ENCODE results near the gene MGLL.

The MGLL gene

GRCh38 chr3:127646501-127647046 lies 175.7 kb downstream of the MGLL start:
- DNase-seq, result no peak

GRCh38 chr3:127645371-127646015 lies 176.8 kb downstream of the MGLL start:
- DNase-seq, result no peak

GRCh38 chr3:127644641-127645370 lies 177.5 kb downstream of the MGLL start:
- DNase-seq, result no peak

DNA sequence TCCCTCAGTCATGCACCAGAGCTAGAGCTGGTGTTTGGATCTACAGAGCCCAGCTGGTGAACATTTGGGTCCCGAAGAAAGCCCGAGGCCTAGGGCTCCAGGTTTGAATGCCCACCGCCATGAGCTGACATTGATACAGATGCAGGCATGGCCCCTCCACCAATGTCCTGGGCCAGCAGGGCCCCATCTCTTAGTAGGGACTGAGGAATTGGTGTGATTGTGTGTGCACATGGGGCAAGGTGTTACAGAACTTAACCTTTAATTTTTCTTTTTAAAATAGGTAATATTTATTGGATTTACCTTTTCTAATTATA lies 182.3 kb downstream of the MGLL start:
- DNase-seq, result no peak

DNA sequence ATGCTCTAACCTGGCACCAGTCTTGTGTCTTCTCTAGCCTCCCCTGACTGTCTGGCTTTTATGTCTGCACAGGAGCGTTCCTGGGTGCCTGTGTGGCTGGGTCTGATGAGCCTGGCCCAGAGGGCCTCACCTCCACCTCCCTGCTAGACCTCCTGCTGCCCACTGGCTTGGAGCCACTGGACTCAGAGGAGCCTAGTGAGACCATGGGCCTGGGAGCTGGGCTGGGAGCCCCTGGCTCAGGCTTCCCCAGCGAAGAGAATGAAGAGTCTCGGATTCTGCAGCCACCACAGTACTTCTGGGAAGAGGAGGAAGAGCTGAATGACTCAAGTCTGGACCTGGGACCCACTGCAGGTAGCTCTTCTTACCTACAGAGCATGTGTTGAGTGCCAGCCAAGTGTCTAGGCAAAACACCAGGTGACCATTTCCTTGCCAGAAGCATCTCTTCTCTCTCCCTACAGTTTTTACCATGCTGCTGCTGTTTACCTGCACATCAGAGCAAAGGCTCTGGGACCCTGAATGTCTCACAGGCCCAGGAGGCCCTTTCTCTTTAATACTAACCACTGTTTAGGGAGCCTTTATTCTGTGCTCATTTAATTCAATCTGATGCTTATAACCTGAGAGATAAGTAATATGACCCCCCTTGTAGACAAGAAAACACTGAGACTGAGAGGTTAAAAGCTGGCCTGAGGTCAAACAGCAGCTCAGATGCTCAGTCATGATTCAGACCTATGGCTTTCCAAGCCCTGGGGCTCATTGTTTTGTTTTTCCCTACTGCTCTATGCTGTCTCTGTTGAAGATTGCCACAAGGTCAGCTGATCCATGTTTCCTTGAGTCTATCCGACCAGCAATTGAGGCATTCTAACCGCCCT lies 182.9 kb downstream of the MGLL start:
- no peak for DNase-seq
